SW480 (cell line): ENCODE measurements around the gene GDE1.
"Not testable (repeated sequence)": the region's sequence is repeated elsewhere in the genome, so short reads cannot be mapped to it uniquely, and the experiment has no call there.

Source experiments
- DNase-seq: peaks from one replicate; pipeline ENCODE4 v3.0.0-alpha.2; 2016; ENCODE audit warnings: low spot score

GDE1 gene

GRCh38 chr16:19521471-19522396 is at the start of gene GDE1:
Gene GDE1, minus strand, starts transcription at chr16:19522098. Its CDS starts 134 bp downstream, at chr16:19521964.
- peak; percentile 87 for DNase-seq

- DNase-seq = no peak
Measured at GRCh38 chr16:19567560-19567959, 45.7 kb upstream of the GDE1 start.

GRCh38 chr16:19566362-19566761 is 44.5 kb upstream of the GDE1 start:
- DNase-seq = no peak

GRCh38 chr16:19563377-19563776 is 41.5 kb upstream of the GDE1 start:
- no peak for DNase-seq

GRCh38 chr16:19560078-19560477 is 38.2 kb upstream of the GDE1 start:
- no peak for DNase-seq

- peak; percentile 33 for DNase-seq
Measured at GRCh38 chr16:19559242-19559910, 37.5 kb upstream of the GDE1 start.

GRCh38 chr16:19555938-19556771 is 34.3 kb upstream of the GDE1 start:
- DNase-seq = no peak

- peak; percentile 97 for DNase-seq
Measured at GRCh38 chr16:19555186-19555937, 33.5 kb upstream of the GDE1 start, which contains the start of gene VPS35L. Gene VPS35L, plus strand, starts transcription at chr16:19555703. Its CDS starts 27 bp downstream, at chr16:19555730.

- DNase-seq = no peak
Measured at GRCh38 chr16:19549673-19550072, 27.8 kb upstream of the GDE1 start.

- no peak for DNase-seq
Measured at GRCh38 chr16:19548144-19548543, 26.2 kb upstream of the GDE1 start.

GRCh38 chr16:19543278-19543996 is 21.5 kb upstream of the GDE1 start:
- not testable (repeated sequence) for DNase-seq

- DNase-seq = peak; percentile 81
Measured at GRCh38 chr16:19542138-19542821, 20.4 kb upstream of the GDE1 start.

- DNase-seq = no peak
Measured at GRCh38 chr16:19540241-19540970, 18.5 kb upstream of the GDE1 start.

GRCh38 chr16:19532601-19533000 is 10.7 kb upstream of the GDE1 start:
- no peak for DNase-seq

GRCh38 chr16:19528666-19529065 is 6.8 kb upstream of the GDE1 start:
- no peak for DNase-seq

GRCh38 chr16:19527161-19527560 is 5.3 kb upstream of the GDE1 start:
- no peak for DNase-seq

GRCh38 chr16:19525385-19525723 is 3.5 kb upstream of the GDE1 start:
- no peak for DNase-seq

- peak; percentile 14 for DNase-seq
Measured at GRCh38 chr16:19524616-19525384, 2.9 kb upstream of the GDE1 start.

GRCh38 chr16:19524356-19524615 is 2.4 kb upstream of the GDE1 start:
- DNase-seq = no peak
